ENCODE measurements around the gene RAB3GAP2. TPM values are rescaled to one million over a fixed set of nuclear protein-coding genes. Genes with fewer than 3 reads are reported as not detected.

RAB3GAP2 gene
- total and polyA plus RNA-seq, 2 donors (not counting 1 experiment from before 2014, with no cell fraction given): 31.0 to 43.8 TPM

GRCh38 chr1:220291580-220291979, 19.3 kb upstream of the RAB3GAP2 start:
- Histone ChIP-seq H2AFZ (ENCODE audit: low read length) (no peak overlapping the region), H4K20me1 (ENCODE audit: control insufficient read depth, extremely low read depth, insufficient read depth, low read length) (no peaks in the 10 kb centered on the region), H3K4me3 (replicated peaks in 1 of 4; ENCODE audit: control extremely low read depth in 1 of 4, insufficient read depth in 1 of 4, low read depth in 3 of 4, low read length in 4 of 4) (no peak overlapping the region), H3K9ac (ENCODE audit: insufficient read depth, low read length) (no peak overlapping the region), H3K9me3 (ENCODE audit: control insufficient read depth, insufficient read depth, low read depth, low read length) (no peaks in the 10 kb centered on the region), H3K4me1 (ENCODE audit: control insufficient read depth, extremely low read depth, insufficient read depth, low read length) (no peaks in the 10 kb centered on the region), H3K36me3 (ENCODE audit: control insufficient read depth, insufficient read depth, low read length) (no peaks in the 10 kb centered on the region), H3K27ac (ENCODE audit: insufficient read depth, low read length) (no peak overlapping the region), H3K4me2 (ENCODE audit: extremely low read depth, insufficient read depth, low read length) (no peak overlapping the region), H3K27me3 (ENCODE audit: control insufficient read depth, insufficient read depth, low read length) (no peaks in the 10 kb centered on the region), H3K79me2 (ENCODE audit: control insufficient read depth, insufficient read depth, low read length) (no peaks in the 10 kb centered on the region)
- TF ChIP-seq CTCF (conservative IDR thresholded peaks at IDR 0.05 in 1 of 2, IDR thresholded peaks at IDR 0.05 in 1 of 2; ENCODE audit: low read depth in 1 of 2, low read length in 2 of 2) (no peak), EZH2 (IDR thresholded peaks at IDR 0.05; ENCODE audit: low read length, missing control alignments) (no peak)
- no peak for DNase-seq (ENCODE audit: low read depth in 2 of 2)

GRCh38 chr1:220290140-220290761, 18.0 kb upstream of the RAB3GAP2 start:
- H3K4me2 ChIP-seq (ENCODE audit: extremely low read depth, insufficient read depth, low read length): no peak overlapping the region
- H3K4me1 ChIP-seq (ENCODE audit: control insufficient read depth, extremely low read depth, insufficient read depth, low read length): no peaks in the 10 kb centered on the region
- H3K9ac ChIP-seq (ENCODE audit: insufficient read depth, low read length): no peak overlapping the region
- H3K79me2 ChIP-seq (ENCODE audit: control insufficient read depth, insufficient read depth, low read length): no peaks in the 10 kb centered on the region
- no peaks in the 10 kb centered on the region for H3K36me3 ChIP-seq (ENCODE audit: control insufficient read depth, insufficient read depth, low read length)
- TF ChIP-seq EZH2 (IDR thresholded peaks at IDR 0.05; ENCODE audit: low read length, missing control alignments): no peak
- TF ChIP-seq CTCF (conservative IDR thresholded peaks at IDR 0.05 in 1 of 2, IDR thresholded peaks at IDR 0.05 in 1 of 2; ENCODE audit: low read depth in 1 of 2, low read length in 2 of 2): no peak
- H2AFZ ChIP-seq (ENCODE audit: low read length): no peak overlapping the region
- no peaks in the 10 kb centered on the region for H3K27me3 ChIP-seq (ENCODE audit: control insufficient read depth, insufficient read depth, low read length)
- H3K9me3 ChIP-seq (ENCODE audit: control insufficient read depth, insufficient read depth, low read depth, low read length): no peaks in the 10 kb centered on the region
- no peak overlapping the region for H3K27ac ChIP-seq (ENCODE audit: insufficient read depth, low read length)
- H4K20me1 ChIP-seq (ENCODE audit: control insufficient read depth, extremely low read depth, insufficient read depth, low read length): no peaks in the 10 kb centered on the region
- H3K4me3 ChIP-seq (replicated peaks in 1 of 4; ENCODE audit: control extremely low read depth in 1 of 4, insufficient read depth in 1 of 4, low read depth in 3 of 4, low read length in 4 of 4): no peak overlapping the region
- no peak for DNase-seq (ENCODE audit: low read depth in 2 of 2)

GRCh38 chr1:220287129-220287528, 14.9 kb upstream of the RAB3GAP2 start:
- H3K4me3 ChIP-seq (replicated peaks in 1 of 4; ENCODE audit: control extremely low read depth in 1 of 4, insufficient read depth in 1 of 4, low read depth in 3 of 4, low read length in 4 of 4): no peak overlapping the region
- TF ChIP-seq CTCF (conservative IDR thresholded peaks at IDR 0.05 in 1 of 2, IDR thresholded peaks at IDR 0.05 in 1 of 2; ENCODE audit: low read depth in 1 of 2, low read length in 2 of 2): no peak
- no peak for TF ChIP-seq EZH2 (IDR thresholded peaks at IDR 0.05; ENCODE audit: low read length, missing control alignments)
- no peak overlapping the region for H3K4me2 ChIP-seq (ENCODE audit: extremely low read depth, insufficient read depth, low read length)
- no peaks in the 10 kb centered on the region for H3K4me1 ChIP-seq (ENCODE audit: control insufficient read depth, extremely low read depth, insufficient read depth, low read length)
- H2AFZ ChIP-seq (ENCODE audit: low read length): no peak overlapping the region
- no peak overlapping the region for H3K9ac ChIP-seq (ENCODE audit: insufficient read depth, low read length)
- H3K27ac ChIP-seq (ENCODE audit: insufficient read depth, low read length): no peak overlapping the region
- no peaks in the 10 kb centered on the region for H3K9me3 ChIP-seq (ENCODE audit: control insufficient read depth, insufficient read depth, low read depth, low read length)
- H3K79me2 ChIP-seq (ENCODE audit: control insufficient read depth, insufficient read depth, low read length): no peaks in the 10 kb centered on the region
- no peak for DNase-seq (ENCODE audit: low read depth in 2 of 2)
- H3K27me3 ChIP-seq (ENCODE audit: control insufficient read depth, insufficient read depth, low read length): no peaks in the 10 kb centered on the region
- H3K36me3 ChIP-seq (ENCODE audit: control insufficient read depth, insufficient read depth, low read length): no peaks in the 10 kb centered on the region
- H4K20me1 ChIP-seq (ENCODE audit: control insufficient read depth, extremely low read depth, insufficient read depth, low read length): no peaks in the 10 kb centered on the region

Measured in fibroblast of lung (primary cell).